ENCODE data around the gene GPR52.

- TF ChIP-seq PAX5 (IDR thresholded peaks at IDR 0.05; ENCODE audit: insufficient read depth, low read length, severe bottlenecking) (no peak), TAF1 (IDR thresholded peaks at IDR 0.05; ENCODE audit: low read depth, low read length) (no peak), POLR2AphosphoS5 (IDR thresholded peaks at IDR 0.05; ENCODE audit: low read depth, low read length) (no peak), POLR2A (IDR thresholded peaks at IDR 0.05; ENCODE audit: low read depth, low read length) (no peak), SPI1 (IDR thresholded peaks at IDR 0.05; ENCODE audit: low read depth, low read length) (no peak), POU2F2 (IDR thresholded peaks at IDR 0.05; ENCODE audit: low read depth, low read length) (no peak)
Measured at GRCh38 chr1:174479281-174479680, 31.5 kb downstream of the GPR52 start.

Measured in GM12891 (cell line).